ENCODE results near the gene ANKS1B.

- TF ChIP-seq POLR2A (IDR thresholded peaks at IDR 0.05): no peak
- no peak for TF ChIP-seq CTCF (IDR thresholded peaks at IDR 0.05)
Measured at GRCh38 chr12:98894412-98895085, 1090.2 kb downstream of the ANKS1B start.
